GM21717 (cell line): ENCODE measurements around the gene STK32C.
"Not testable (repeated sequence)": the region's sequence is repeated elsewhere in the genome, so short reads cannot be mapped to it uniquely, and the experiment has no call there.

Experiments
- ATAC-seq: cut with Tn5 transposase; IDR thresholded peaks from one replicate; pipeline ENCODE4 v1.9.1; 2021; ENCODE audit warnings: mild to moderate bottlenecking, moderate library complexity; ENCODE audit not compliant: unreplicated experiment

The STK32C gene

DNA sequence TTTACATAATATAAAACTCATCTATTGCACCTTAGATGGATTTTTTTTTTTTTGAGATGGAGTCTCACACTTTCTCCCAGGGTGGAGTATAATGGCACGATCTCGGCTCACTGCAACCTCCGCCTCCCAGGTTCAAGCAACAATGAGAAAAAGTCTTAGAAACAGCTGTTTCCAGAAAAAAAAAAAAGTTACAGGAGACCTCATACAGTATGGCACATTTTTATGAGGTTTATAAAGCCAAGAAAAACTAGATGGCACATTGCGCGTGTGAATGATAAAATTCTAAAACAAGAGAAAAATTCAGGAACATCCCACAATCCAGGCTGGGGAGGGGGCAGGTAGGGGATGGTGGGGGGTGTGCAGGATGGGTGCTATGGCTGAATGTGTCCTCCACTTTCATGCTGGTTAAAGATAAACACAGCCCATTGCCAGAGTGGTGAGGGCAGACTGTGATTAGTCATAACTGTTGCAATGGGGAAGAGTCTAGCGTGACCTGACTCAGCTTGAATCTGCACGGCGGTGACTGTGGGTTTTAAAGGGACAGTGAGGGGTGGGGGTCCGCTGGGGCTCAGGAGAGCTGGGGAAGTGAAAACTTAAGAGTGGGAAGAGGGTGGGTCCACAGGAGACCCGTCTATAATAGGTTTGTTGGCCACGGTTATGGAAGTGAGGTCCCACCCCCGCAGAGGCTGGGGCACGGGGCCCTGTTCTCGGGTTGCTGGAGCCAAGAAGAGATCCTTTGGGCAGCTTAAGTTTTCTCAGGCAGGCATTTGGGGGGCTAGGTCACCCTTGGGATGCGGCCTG is 12.3 kb upstream of the STK32C start:
- peak; percentile 97 for ATAC-seq

DNA sequence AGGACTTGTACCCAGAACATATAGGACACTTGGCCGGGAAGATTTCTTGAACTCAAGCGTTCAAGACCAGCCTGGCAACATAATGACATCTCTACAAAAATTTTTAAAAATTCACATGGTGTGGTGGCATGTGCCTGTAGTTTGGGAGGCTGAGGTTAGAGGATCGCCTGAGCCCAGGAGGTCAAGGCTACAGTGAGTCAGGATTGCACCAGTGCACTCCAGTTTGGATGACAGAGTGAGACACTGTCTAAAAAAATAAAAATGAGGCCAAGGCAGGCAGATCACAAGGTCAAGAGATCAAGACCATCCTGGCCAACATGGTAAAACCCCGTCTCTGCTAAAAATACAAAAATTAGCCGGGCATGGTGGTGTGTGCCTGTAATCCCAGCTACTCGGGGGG is 9.7 kb upstream of the STK32C start:
- ATAC-seq, result not testable (repeated sequence)

DNA sequence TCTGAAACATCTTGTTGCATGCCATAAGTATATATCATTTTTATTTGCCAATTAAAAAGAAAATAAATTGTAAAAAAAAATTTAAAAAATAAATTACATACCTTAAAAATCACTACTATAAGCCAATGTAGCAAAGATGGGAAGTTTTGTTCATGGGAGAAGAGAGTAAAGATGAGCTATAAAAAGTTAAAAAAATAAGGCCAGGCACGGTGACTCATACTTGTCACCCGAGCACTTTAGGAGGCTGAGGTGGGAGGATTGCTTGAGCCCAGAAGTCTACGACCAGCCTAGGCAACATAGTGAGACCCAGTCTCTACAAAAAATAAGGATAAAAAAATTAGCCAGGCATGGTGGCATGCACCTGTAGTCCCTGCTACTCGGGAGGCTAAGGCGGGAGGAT is 8.4 kb upstream of the STK32C start:
- ATAC-seq, result no peak

DNA sequence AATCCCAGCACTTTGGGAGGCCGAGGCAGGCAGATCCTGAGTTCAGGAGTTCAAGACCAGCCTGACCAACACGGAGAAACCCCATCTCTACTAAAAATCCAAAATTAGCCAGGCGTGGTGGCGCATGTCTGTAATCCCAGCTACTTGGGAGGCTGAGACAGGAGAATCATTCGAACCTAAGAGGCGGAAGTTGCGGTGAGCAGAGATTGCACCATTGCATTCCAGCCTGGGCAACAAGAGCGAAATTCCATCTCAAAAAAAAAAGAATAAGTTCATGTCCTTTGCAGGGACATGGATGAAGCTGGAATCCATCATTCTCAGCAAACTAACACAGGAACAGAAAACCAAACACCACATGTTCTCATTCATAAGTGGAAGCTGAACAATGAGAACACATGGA is 7.1 kb upstream of the STK32C start:
- ATAC-seq, result not testable (repeated sequence)

DNA sequence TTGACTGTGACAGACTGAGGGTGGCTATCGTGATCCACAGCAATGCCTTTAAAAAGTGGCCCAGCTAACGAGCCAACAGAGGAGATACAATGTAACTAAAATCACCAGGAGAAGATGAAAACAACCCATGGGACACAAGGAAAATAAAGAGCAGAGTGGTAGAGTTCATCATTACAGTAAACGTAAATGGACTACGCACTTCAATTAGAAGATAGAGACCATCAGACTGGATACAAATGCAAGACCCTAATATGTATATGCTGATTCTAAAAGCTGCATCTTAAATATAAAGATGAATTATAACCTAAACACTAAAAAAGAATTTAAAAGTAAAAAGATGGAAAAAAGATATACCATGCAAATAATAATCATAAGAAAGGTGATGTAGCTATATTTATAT is 6.6 kb upstream of the STK32C start:
- no peak for ATAC-seq

DNA sequence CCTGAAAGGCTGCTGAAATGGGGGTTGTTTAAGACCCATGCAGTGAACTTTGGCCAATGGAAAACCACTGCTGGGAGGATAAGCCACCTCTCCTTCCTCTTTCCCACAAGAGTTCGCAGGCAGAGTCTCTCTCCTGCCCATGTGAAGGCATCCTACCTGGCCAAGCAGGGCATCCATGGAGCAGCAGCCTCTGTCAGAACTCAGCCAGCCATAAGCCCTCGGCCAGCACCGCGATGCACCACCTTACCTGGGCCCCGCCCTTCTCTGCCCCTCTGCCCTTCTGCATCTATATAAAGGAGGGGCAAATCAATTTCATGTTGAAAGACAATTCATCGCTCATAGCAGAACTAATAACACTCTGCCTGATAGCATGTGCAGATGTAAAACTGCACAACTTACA is 6.1 kb upstream of the STK32C start:
- ATAC-seq, result no peak

DNA sequence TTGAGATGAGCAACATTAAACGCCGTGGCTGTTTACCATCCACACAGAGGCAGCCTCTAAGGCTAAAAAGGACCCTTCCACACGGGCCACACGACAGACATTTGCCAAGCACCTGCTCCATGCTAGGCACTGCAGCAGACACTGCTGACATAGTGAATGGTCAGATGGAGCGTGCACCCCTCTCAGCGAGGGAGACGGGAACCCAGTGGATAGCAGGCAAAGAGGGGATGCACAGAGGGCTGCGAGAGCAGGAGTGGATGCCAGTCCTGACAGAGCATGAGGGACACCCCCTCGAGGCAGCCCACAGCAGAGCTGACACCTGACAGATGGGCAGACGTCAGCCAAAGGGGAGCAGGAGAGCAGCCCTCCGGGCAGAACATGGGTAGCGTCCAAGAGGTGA is 5.6 kb upstream of the STK32C start:
- ATAC-seq, result no peak

DNA sequence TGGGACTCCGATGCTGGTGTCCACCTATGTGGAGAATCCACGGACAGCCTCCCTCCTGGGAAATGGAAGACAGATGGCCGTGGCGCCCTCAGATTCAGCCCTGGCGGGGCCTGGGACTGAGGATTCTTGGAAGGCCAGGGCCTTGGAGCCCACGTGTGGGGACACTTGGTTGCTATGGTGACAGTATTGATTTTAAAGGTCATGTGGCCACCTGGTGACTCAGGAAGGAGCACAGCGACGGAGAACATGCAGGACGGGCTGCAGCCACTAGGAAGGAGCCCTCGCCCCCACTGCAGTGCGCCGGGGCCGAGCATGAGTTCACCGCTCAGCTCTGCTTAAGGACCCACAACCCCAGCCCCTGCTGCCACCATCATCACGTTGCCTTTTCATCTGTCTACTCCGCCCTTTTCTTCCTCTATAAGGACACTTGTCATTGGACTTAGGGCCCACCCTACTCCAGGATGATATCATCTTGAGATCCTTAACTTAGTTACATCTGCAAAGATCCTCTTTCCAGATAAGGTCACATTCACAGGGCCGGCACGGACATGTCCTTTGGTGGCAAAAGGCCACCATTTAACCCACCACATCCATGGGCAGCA is 3.7 kb upstream of the STK32C start:
- no peak for ATAC-seq

DNA sequence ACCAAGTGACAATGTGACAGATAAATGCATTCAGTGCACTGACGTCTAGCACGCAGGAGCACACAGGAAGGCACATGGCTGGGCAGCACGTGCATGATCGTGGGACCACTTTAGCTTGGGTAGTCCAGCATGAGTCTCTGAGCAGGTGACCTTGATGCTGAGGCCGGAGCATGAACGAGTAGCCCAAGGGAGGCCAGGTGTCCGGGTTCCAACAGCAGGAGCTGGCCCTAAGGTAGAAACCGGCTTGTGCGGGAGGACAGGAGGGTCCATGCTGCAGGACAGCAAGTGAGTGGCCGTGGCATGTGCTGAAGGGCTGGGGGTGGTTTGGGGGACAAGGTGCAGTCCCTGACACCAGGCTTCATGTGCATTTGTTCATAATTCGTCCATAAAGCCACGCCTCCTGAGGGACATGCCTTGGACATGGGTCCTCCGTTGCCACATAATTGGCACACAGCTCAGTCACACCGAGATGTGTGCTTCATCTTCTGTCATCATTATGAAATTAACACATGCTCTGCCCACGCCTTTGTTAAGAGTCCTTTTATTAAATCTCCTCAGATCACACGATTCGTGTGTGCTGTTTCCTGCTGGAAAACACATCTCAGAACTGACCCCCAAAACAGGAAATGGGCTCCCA is 3.1 kb upstream of the STK32C start:
- ATAC-seq, result no peak

DNA sequence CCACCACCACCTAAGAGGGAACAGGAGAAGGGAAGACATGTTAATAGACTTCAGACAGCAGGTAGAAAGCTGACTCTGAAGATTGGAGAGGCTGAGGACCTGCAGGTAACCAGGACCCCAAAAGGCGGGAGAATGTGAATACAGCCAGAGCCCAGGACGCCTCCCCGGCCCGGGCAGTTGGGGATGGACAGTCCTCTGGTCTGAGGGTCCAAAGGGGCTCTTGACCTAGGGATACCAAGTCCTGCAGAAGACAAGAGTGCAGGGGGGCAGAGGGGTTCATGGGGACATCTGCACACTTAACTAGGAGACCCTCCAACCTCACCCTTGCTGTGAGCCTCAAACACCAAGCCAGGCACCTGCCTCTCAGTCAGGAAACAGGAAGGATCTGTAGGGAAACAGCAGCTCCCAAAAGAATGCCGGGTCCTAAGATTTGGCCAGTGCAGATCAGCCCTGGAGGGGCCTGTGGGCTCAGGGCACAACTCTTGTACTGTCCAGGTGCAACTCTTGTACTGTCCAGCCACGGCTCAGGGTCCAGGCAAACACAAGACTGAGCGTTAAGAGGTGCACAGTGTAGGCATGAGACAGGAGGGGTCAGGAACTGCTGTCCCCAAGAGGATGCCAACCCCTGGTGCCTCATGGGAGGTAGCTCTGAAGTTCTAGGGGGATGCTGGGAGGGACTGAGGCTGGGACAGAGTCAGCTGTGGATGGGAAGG is 2.3 kb upstream of the STK32C start:
- ATAC-seq, result no peak

DNA sequence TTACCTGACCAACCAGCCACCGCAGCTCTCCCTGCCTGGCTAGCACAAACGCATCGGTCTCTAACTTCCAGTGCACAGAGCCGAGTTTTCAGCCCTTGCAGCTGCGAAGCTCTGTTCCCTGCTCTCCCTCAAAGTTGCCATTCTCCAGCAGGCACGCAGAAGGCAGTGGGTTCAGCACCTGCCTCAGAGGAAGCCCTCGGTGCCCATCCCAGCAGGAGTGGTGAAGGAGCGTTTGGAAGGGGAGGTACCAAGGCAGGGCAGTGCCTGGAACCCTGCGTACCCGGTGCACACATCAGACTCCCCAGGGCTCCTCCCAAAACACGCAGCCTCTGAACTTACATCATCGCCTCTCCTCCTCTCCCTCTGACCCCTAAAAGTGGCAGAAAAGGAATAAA is 1.7 kb upstream of the STK32C start:
- ATAC-seq, result no peak

DNA sequence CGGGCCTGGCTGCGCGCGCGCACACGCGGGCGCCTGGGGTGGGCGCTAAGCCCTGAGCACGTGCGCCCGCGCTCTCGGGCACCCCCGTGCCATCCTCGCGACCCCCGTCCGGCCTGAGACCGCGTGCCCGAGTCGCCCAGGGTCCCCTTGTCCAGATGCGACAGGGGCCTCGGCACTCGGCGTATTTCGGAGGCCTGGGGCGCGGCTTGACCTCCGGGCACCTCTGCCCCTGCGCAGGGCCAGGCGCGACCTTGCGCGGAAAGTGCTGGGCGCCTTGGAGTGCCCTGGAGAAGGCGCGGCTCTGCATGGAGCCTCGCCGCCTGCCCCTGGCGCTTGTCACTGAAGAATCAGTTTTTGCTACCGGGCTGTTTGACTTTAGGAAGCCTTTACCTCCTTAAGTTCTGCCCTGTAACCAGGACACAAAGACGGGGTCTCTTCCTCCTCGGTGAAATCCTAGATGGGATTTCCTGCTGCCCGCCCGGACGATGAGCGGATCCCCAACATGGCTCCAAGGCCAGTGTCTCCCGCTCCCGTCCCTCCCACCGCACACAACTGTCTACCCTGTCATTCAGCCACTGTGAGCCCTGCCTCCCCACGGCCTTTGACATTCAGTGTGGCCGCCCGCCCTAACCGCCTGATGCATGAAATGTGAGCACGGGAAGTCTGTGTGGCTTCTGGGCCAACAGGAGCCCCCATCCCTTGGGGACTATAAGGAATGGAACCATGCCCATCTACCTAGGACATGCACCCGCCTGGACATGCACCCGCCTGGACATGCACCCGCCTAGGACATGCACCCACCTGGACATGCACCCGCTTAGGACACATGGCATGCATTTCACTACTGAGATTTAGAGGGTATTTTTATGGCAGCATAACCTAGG is 1.1 kb upstream of the STK32C start:
- ATAC-seq, result no peak

DNA sequence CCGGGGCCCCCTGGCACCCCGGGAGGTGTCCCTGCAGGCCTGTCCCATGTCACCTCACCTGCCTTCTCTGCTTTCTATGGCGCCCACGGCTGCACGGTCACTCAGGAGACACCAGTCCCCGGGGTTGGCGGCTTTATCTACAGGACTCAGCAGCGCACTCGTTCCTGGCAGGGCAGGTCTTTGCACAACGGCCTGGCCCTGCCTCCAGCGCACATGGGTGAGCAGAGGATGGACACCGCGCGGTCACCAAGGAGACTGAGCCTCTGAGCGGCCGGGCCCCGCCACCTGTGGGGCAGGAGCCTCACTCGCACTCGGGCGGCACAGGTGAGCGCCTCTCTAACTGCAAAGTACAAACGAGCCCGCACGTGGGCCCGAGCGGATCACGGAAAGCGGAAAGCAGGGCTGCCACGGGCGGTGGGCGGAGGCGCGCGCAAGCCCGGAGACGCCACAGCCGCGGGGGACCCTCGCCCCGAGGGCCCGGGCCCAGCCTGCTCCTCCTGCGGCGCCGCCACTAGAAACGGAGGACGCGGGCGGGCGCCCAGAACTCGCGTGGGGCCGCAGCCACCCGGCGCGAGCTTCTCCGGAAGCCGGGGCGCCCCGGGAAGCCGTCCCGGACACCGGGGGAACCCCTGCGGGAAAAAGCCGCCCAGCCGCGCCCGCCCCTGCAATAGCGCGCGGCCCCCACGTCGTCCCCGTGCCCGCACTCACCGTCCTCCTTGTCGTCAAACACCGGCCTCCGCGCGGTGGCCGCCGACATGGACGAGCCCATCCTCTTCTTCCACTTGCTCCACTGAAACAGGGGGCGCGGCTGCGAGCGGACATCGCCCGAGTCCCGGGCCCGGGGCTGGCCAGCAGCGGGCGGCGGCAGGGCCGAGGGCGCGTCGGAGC is 642 bp downstream of the STK32C start:
- peak; percentile 18 for ATAC-seq

DNA sequence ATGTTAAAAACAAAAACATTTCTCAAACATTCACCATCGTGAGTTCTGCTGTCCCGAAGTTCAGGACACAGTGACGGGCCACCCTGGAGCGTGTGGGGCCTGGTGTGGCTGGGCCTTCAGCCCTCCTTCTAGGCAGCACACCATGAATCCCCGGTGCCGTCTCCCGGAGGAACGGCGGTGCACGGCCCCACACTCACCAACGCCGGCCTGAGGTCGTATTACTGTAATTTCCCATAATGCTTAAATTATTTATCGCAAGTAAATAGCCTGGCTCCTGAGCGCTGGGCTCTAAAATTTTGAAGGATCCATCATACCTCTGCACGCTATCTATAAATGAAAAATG is 1.4 kb downstream of the STK32C start:
- ATAC-seq, result no peak

DNA sequence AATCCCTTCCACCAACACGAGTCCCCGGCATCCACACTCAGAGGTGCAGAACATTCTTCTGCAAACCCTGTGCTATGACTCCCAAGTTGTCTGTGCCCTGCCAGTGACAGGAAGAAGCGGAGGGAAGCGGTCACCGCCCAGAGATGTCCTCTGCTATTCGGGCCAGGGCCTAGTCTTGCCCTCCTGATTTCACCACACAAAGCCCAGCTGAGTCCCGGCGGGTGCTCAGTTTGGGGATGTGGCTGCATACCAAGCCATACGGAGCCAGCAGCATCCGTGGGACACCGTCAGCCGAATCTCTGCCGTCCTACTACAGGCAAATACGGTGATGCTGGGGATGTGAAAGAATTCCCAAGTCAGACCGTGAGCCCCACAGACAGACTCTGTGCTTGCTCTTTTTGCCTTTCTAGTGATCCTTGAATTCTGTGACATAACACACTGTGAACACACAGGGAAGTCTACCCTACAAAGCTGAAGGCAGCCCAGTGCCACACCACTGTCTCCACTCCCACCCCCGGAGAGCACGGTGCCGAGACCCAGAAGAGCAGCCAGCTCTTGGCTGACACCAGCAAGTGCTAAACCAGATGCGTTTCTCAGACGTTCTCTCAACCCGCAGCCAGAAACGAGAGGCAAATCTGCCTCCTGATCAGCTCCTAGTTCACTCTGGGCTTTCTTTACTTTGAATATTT is 2.0 kb downstream of the STK32C start:
- no peak for ATAC-seq

DNA sequence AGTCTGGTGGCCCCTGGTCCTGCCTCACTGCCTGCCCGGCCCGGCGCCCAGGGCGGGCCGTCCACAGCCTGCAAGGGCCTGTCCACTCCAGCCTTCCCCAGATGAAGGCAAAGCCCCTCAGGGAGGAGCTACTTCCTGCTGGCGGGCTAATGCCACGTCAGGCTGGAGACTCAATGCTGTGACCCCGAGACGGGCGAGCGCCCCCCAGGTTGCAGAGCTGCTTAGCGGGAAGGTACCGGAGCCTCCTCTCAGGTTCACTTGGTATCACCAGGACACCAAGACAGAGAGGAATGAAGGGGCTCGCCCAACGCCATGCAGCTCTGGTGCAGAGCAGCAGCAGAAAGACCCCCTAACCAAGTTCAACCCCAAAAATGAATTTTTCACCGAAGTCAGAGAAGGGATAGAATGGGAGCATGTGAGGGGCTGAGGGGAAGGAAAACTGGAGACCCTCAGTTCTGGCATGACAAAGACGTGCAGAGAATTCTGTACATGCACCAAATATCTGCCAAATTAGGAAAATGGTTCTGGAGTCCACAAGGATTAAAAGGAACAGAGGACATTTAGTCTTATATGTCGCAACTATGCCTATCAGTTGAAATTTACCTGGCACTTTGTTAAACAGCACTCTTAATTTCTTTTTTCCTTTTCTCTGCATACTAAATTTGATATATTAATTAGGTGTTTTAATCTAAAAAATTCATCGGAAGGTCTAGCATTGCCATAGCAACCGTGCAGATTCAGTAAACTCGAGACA is 2.8 kb downstream of the STK32C start:
- ATAC-seq, result no peak

DNA sequence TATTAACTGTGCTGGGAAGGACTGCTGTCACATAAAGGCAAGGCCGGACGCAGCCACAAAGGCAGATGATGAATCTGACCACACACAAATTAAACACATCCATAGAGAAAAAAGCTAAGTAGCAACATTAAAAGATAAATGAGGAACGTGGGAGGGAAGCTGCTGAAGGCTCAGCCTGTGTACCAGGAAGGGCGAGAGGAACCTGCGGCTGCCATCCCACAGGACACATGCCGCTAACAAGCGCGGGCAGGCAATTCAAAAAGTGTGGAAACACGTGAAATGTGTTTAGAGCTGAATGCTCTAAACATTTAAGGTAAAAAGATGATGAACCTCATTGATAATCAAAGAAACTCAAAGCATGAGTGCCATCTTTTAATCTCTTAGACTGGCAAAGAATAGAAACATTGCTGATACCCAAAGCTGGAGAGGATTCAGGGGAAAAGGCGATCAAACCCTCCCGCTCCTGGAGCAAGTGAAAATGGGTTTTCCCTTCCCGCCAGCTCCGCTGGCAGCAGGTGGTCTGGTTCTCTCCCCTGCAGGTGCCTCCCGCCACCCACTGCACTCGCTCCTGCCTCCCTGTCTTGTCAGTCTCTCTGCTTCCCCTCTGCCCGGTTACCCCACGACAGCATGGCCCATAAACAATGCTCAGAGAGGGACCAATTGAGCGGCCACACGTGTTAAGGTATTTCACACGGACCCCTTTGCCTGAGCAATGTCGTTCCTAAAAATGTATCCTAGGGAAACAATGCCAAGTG is 4.2 kb downstream of the STK32C start:
- no peak for ATAC-seq
